ENCODE data around the gene ZC3H18. TPM values are rescaled to one million over a fixed set of nuclear protein-coding genes. Genes with fewer than 3 reads are reported as not detected.

ZC3H18 gene
- total RNA-seq, 1 donor from 2014 or later, result 44.5 TPM

GRCh38 chr16:88672776-88673175, 102.6 kb downstream of the ZC3H18 start:
- DNase-seq, result no peak
- H3K36me3 ChIP-seq, result no peaks in the 10 kb centered on the region
- no peak overlapping the region for H3K27ac ChIP-seq
- ATAC-seq, result peak; percentile 53
- no peaks in the 10 kb centered on the region for H3K9me3 ChIP-seq
- H3K27me3 ChIP-seq, result no peaks in the 10 kb centered on the region
- H3K4me3 ChIP-seq, result no peak overlapping the region
- intact Hi-C loops (cut with DNase I), result no loop called here
- H3K4me1 ChIP-seq, result no peaks in the 10 kb centered on the region
- TF ChIP-seq CTCF (IDR thresholded peaks at IDR 0.05), result peak; percentile 25

DNA sequence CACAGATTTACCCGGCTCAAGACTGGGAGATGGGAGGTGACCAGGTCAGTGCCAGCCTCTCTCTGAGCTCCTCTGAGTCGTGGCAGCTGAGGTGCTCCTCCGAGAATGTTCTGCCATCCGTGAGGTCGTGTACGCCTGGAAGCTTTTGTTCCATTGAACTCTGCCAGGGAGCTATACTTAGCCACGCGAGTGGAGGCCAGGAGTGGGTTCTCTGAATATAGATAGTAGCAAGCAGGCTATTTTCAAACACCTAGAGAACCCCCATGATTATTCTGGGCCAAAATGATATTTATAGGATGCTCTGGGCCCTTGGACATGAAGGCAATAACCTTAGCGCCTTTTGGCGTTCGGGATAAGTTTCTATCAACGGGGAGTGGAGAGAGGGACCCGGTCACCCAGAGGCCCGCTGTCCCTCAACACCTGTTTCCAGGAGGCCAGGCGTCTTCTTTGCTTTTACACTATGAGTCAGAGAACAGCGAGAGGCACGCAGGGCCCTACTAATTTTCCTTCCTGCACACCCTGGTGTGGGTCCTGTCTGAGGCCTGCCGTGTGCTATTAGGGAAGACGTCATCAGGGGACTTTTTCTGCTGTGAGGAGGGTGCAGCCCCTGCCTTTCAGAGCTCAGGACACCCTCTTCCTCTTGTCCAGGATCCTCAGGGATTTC, 103.6 kb downstream of the ZC3H18 start:
- H3K27me3 ChIP-seq, result no peaks in the 10 kb centered on the region
- no peak overlapping the region for H3K27ac ChIP-seq
- no peak for TF ChIP-seq CTCF (IDR thresholded peaks at IDR 0.05)
- H3K4me1 ChIP-seq, result no peaks in the 10 kb centered on the region
- H3K9me3 ChIP-seq, result no peaks in the 10 kb centered on the region
- H3K36me3 ChIP-seq, result no peaks in the 10 kb centered on the region
- DNase-seq (no peak), ATAC-seq (no peak)
- intact Hi-C loops (cut with DNase I), result no loop called here
- no peak overlapping the region for H3K4me3 ChIP-seq

GRCh38 chr16:88676502-88677242, 106.5 kb downstream of the ZC3H18 start:
- TF ChIP-seq CTCF (IDR thresholded peaks at IDR 0.05), result no peak
- no peak for DNase-seq

GRCh38 chr16:88677721-88678120, 107.5 kb downstream of the ZC3H18 start:
- H3K9me3 ChIP-seq, result no peaks in the 10 kb centered on the region
- intact Hi-C loops (cut with DNase I), result no loop called here
- no peaks in the 10 kb centered on the region for H3K36me3 ChIP-seq
- ATAC-seq (no peak), DNase-seq (no peak)
- H3K27me3 ChIP-seq, result peaks cover 5% of the 10 kb centered on the region
- peaks cover 12% of the 10 kb centered on the region for H3K4me1 ChIP-seq
- no peak overlapping the region for H3K27ac ChIP-seq
- H3K4me3 ChIP-seq, result no peak overlapping the region
- TF ChIP-seq CTCF (IDR thresholded peaks at IDR 0.05), result no peak

More at GRCh38 chr16:88676502-88677242, 106.5 kb downstream of the ZC3H18 start:
- Histone ChIP-seq H3K9me3 (no peaks in the 10 kb centered on the region), H3K4me3 (no peak overlapping the region), H3K36me3 (no peaks in the 10 kb centered on the region), H3K4me1 (peaks cover 7% of the 10 kb centered on the region), H3K27me3 (no peaks in the 10 kb centered on the region), H3K27ac (no peak overlapping the region)
- intact Hi-C loops (cut with DNase I), result no loop called here
- ATAC-seq, result no peak

DNA sequence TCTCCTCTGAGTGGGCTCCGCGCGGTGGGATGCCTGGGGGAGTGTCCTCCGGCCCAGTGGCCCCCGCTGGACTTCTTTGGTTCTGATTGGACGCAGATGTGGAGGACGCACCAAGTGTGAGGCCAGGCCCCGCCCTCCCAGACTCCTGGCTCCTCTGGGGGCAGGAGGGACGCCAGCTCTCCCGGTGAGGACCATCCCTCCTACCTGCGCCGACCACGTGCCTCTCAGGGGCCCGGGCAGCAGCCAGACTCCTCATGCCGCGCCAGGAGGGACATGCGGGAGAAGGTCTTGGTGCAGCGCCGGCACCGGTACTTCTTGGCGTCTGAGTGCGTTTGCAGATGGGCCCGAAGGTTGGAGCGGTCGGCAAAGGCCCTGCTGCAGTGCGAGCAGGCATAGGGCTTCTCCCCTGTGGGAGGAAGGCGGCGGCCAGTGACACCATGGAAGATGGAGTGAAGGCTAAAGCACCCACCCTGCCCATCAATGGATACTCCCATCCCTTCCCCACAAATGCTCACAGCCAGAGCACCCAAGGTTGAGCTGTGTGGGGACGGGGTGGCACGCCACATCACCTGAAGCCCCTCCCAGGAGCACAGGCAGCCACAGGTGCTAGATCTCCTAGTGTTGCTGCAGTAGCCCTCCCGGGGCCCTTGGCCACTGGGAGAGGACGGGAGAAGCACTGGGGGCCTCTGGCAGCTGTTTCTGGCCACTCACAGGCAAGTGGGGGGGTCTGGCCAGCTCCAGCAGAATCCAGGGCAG, 108.2 kb downstream of the ZC3H18 start:
- Histone ChIP-seq H3K27ac (no peak overlapping the region), H3K4me3 (no peak overlapping the region), H3K36me3 (no peaks in the 10 kb centered on the region), H3K9me3 (no peaks in the 10 kb centered on the region), H3K4me1 (peaks cover 12% of the 10 kb centered on the region), H3K27me3 (peaks cover 5% of the 10 kb centered on the region)
- no peak for TF ChIP-seq CTCF (IDR thresholded peaks at IDR 0.05)
- DNase-seq (no peak), ATAC-seq (no peak)
- intact Hi-C loops (cut with DNase I), result no loop called here

Measured in upper lobe of right lung (tissue), 1 donor.